ENCODE measurements around the gene MORN1.

GRCh38 chr1:2402420-2402819 is 11.1 kb upstream of the MORN1 start:
- TF ChIP-seq CTCF (IDR thresholded peaks at IDR 0.05 in 2 of 3, conservative IDR thresholded peaks at IDR 0.05 in 1 of 3; ENCODE audit: control insufficient read depth in 2 of 3, extremely low read depth in 1 of 3, insufficient read depth in 1 of 3, low read depth in 3 of 3, low read length in 3 of 3): no peak
- TF ChIP-seq, protein P1, sequence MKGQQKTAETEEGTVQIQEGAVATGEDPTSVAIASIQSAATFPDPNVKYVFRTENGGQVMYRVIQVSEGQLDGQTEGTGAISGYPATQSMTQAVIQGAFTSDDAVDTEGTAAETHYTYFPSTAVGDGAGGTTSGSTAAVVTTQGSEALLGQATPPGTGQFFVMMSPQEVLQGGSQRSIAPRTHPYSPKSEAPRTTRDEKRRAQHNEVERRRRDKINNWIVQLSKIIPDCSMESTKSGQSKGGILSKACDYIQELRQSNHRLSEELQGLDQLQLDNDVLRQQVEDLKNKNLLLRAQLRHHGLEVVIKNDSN (IDR thresholded peaks at IDR 0.05; ENCODE audit: borderline replicate concordance, extremely low read length, insufficient read depth, low read depth, low read length): no peak
- TF ChIP-seq NR2C2 (IDR thresholded peaks at IDR 0.05; ENCODE audit: borderline replicate concordance, control insufficient read depth, insufficient read length, low read depth): no peak
- TF ChIP-seq ATF3 (IDR thresholded peaks at IDR 0.05; ENCODE audit: borderline replicate concordance, extremely low read depth, low read depth, low read length): no peak

All from GM12878 (cell line).